ENCODE data around the gene NPFFR1.
A peak's percentile ranks its signal among the peaks of the same experiment; 100 is the strongest.
"Not testable (repeated sequence)": the region's sequence is repeated elsewhere in the genome, so short reads cannot be mapped to it uniquely, and the experiment has no call there.

The NPFFR1 gene

GRCh38 chr10:70284542-70285475 lies 1.0 kb upstream of the NPFFR1 start:
- no peak for DNase-seq

- DNase-seq: no peak
Measured at GRCh38 chr10:70283071-70283444, 746 bp downstream of the NPFFR1 start.

GRCh38 chr10:70281609-70282008 lies 2.2 kb downstream of the NPFFR1 start:
- no peak for DNase-seq

- DNase-seq: no peak
Measured at GRCh38 chr10:70280099-70280498, 3.7 kb downstream of the NPFFR1 start.

- no peak for DNase-seq
Measured at GRCh38 chr10:70277396-70278030, 6.3 kb downstream of the NPFFR1 start.

GRCh38 chr10:70274643-70275042 lies 9.2 kb downstream of the NPFFR1 start:
- no peak for DNase-seq

GRCh38 chr10:70272925-70273316 lies 10.9 kb downstream of the NPFFR1 start:
- DNase-seq: peak; percentile 64

GRCh38 chr10:70271996-70272924 lies 11.5 kb downstream of the NPFFR1 start:
- DNase-seq: no peak

- no peak for DNase-seq
Measured at GRCh38 chr10:70270952-70271351, 12.9 kb downstream of the NPFFR1 start.

GRCh38 chr10:70269741-70270140 lies 14.1 kb downstream of the NPFFR1 start:
- no peak for DNase-seq

GRCh38 chr10:70268376-70268775 lies 15.4 kb downstream of the NPFFR1 start:
- DNase-seq: no peak

GRCh38 chr10:70267161-70267933 lies 16.5 kb downstream of the NPFFR1 start:
- DNase-seq: no peak

GRCh38 chr10:70266701-70267100 lies 17.1 kb downstream of the NPFFR1 start:
- no peak for DNase-seq

GRCh38 chr10:70266056-70266455 lies 17.7 kb downstream of the NPFFR1 start:
- DNase-seq: no peak

GRCh38 chr10:70265032-70265689 lies 18.6 kb downstream of the NPFFR1 start:
- DNase-seq: no peak

GRCh38 chr10:70260734-70261133 lies 23.1 kb downstream of the NPFFR1 start:
- no peak for DNase-seq

GRCh38 chr10:70260259-70260658 lies 23.5 kb downstream of the NPFFR1 start:
- no peak for DNase-seq

GRCh38 chr10:70258216-70258615 lies 25.6 kb downstream of the NPFFR1 start:
- no peak for DNase-seq

- not testable (repeated sequence) for DNase-seq
Measured at GRCh38 chr10:70257816-70258215, 26.0 kb downstream of the NPFFR1 start.

- DNase-seq: no peak
Measured at GRCh38 chr10:70256463-70256862, 27.3 kb downstream of the NPFFR1 start.
